Caco-2 (cell line): ENCODE data around the gene ACHE. TPM values are rescaled to one million over a fixed set of nuclear protein-coding genes. Genes with fewer than 3 reads are reported as not detected.

ENCODE experiments used
- BruUV-seq: library from RNA; stranded (reverse); fragments of 400-500 nt; replicated peaks from 2 replicates; lab custom pipeline; 2021; lab: Mats Ljungman, UMichigan
- CTCF ChIA-PET: fragments of 300-600 bp; sonication (Branson Sonifier 250); formaldehyde crosslinking; loops from one replicate; lab custom pipeline; 2022; ENCODE audit warnings: antibody characterized with exemption; lab: Charles Lee
- POLR2A ChIA-PET: fragments of 300-600 bp; sonication (Branson Sonifier 250); formaldehyde crosslinking; loops from one replicate; lab custom pipeline; 2022; ENCODE audit warnings: antibody characterized with exemption; lab: Charles Lee
- DNase-seq, 2 experiments: peaks; one replicate each; pipeline versions ENCODE4 v3.0.0 to v3.0.0-alpha.2; 2020 to 2022
- H3K27me3 ChIP-seq: replicated peaks from 2 replicates; pipeline ENCODE4 v1.6.0; 2011; ENCODE audit warnings: low read length; ENCODE audit not compliant: control insufficient read depth, insufficient read depth
- H3K36me3 ChIP-seq: 2 replicates; pipeline ENCODE4 v1.5.1; 2011; ENCODE audit warnings: low read length; ENCODE audit not compliant: control insufficient read depth, insufficient read depth
- H3K4me1 ChIP-seq: fragments of 250-450 bp; sonication (Bioruptor Pico); 2 replicates; pipeline ENCODE4 v1.5.1; 2020; ENCODE audit warnings: mild to moderate bottlenecking
- H3K4me3 ChIP-seq: 2 replicates; pipeline ENCODE4 v1.5.1; 2011; ENCODE audit warnings: low read depth, mild to moderate bottlenecking, control low read depth, low read length
- H3K9me3 ChIP-seq: fragments of 250-450 bp; sonication (Bioruptor Pico); 2 replicates; pipeline ENCODE4 v1.5.1; 2020; ENCODE audit warnings: mild to moderate bottlenecking, moderate library complexity
- H3K27ac Mint-ChIP-seq: one replicate; pipeline ENCODE4 v1.8.0; 2022; ENCODE audit warnings: mixed read lengths; ENCODE audit not compliant: unreplicated experiment
- H3K27me3 Mint-ChIP-seq: one replicate; pipeline ENCODE4 v1.8.0; 2022; ENCODE audit warnings: mixed read lengths; ENCODE audit not compliant: insufficient read depth, unreplicated experiment
- H3K36me3 Mint-ChIP-seq: one replicate; pipeline ENCODE4 v1.8.0; 2022; ENCODE audit warnings: mild to moderate bottlenecking, mixed read lengths; ENCODE audit not compliant: insufficient read depth, unreplicated experiment
- H3K4me1 Mint-ChIP-seq: one replicate; pipeline ENCODE4 v1.8.0; 2022; ENCODE audit warnings: low read depth, mixed read lengths; ENCODE audit not compliant: unreplicated experiment
- H3K4me3 Mint-ChIP-seq: one replicate; pipeline ENCODE4 v1.8.0; 2022; ENCODE audit warnings: mild to moderate bottlenecking, moderate library complexity, mixed read lengths; ENCODE audit not compliant: unreplicated experiment
- H3K9me3 Mint-ChIP-seq: one replicate; pipeline ENCODE4 v1.8.0; 2022; ENCODE audit warnings: mixed read lengths; ENCODE audit not compliant: unreplicated experiment
- CTCF ChIP-seq, 2 experiments: fragments of 200-600 bp in 1 of 2; IDR thresholded peaks; 1 replicate in 1 of 2; 2 replicates in 1 of 2; pipeline versions ENCODE4 v1.5.1 to v1.8.0; 2011 to 2022; ENCODE audit warnings: antibody characterized with exemption in 1 of 2, control low read depth in 1 of 2, inconsistent platforms in 1 of 2, low read depth in 1 of 2, low read length in 1 of 2, mild to moderate bottlenecking in 1 of 2, moderate library complexity in 1 of 2; ENCODE audit not compliant: insufficient read depth in 1 of 2, severe bottlenecking in 1 of 2, unreplicated experiment in 1 of 2
- intact Hi-C: fragments of 100-400 bp; cut with micrococcal nuclease; formaldehyde crosslinking; loops from one replicate; pipeline ENCODE4 v1.10.0; 2022; ENCODE audit not compliant: unreplicated experiment
- microRNA-seq: library from miRNA; unstranded; fragments of <30 nt; microRNA quantifications from one replicate; pipeline ENCODE4 v1.2.0, GENCODE V29; 2022
- total RNA-seq: library from RNA; stranded (reverse); gene quantifications from 2 replicates; pipeline ENCODE4 v1.2.3, GENCODE V29; 2022

ACHE gene
- total RNA-seq, 1 experiment from 2014 or later = 19.0 TPM

GRCh38 chr7:100840470-100841100 is 55.1 kb downstream of the ACHE start:
- TF ChIP-seq CTCF (IDR thresholded peaks at IDR 0.05; ENCODE audit: insufficient read depth in 1 of 2, low read depth in 1 of 2, low read length in 1 of 2, severe bottlenecking in 1 of 2, unreplicated experiment in 1 of 2) = no peak
- no peak overlapping the region for H3K4me3 Mint-ChIP-seq
- no peak for DNase-seq
- ChIA-PET POLR2A (no interaction called here), CTCF (interaction anchor here (0.7 kb wide), 1 partner anchor 1563 kb away, joined by 4 read pairs; no protein-coding TSS in a partner anchor)
- intact Hi-C loops = no loop called here
- no peaks in the 10 kb centered on the region for H3K27me3 Mint-ChIP-seq
- H3K4me1 Mint-ChIP-seq = peaks cover 20% of the 10 kb centered on the region
- no peaks in the 10 kb centered on the region for H3K9me3 ChIP-seq
- peaks cover 10% of the 10 kb centered on the region for H3K4me1 ChIP-seq
- H3K27ac Mint-ChIP-seq = no peak overlapping the region
- no peaks in the 10 kb centered on the region for H3K27me3 ChIP-seq
- peaks cover 5% of the 10 kb centered on the region for H3K36me3 Mint-ChIP-seq
- H3K4me3 ChIP-seq = no peak overlapping the region
- H3K9me3 Mint-ChIP-seq = no peaks in the 10 kb centered on the region
- H3K36me3 ChIP-seq = no peaks in the 10 kb centered on the region
- no TSS peak for BruUV-seq

Small RNA genes within 50 kb of the gene (microRNA-seq; reads per million reads assigned to microRNA genes)
- not detected for gene MIR6875

Other genes with a start within 250 kb of the ACHE start
- not detected in 2 replicates for gene ACTL6B, start 239.4 kb downstream of the ACHE start, total RNA-seq
- gene GNB2, start 222.1 kb downstream of the ACHE start, total RNA-seq = 200 and 216 TPM in 2 replicates
- gene GIGYF1, start 201.6 kb downstream of the ACHE start, total RNA-seq = 53.1 and 54.9 TPM in 2 replicates
- 65.7 and 66.9 TPM in 2 replicates for gene POP7, start 189.8 kb downstream of the ACHE start, total RNA-seq
- 0.72 and 1.1 TPM in 2 replicates for gene EPO, start 175.4 kb downstream of the ACHE start, total RNA-seq
- gene ZAN, start 162.3 kb downstream of the ACHE start, total RNA-seq = not detected in 2 replicates
- 112 and 117 TPM in 2 replicates for gene EPHB4, start 68.4 kb downstream of the ACHE start, total RNA-seq
- gene SLC12A9, start 43.2 kb downstream of the ACHE start, total RNA-seq = 59.0 and 60.7 TPM in 2 replicates
- 66.6 and 75.5 TPM in 2 replicates for gene TRIP6, start 28.5 kb downstream of the ACHE start, total RNA-seq
- gene SRRT, start 20.8 kb downstream of the ACHE start, total RNA-seq = 211 and 243 TPM in 2 replicates
- gene UFSP1, start 6.2 kb downstream of the ACHE start, total RNA-seq = 4.6 and 5.3 TPM in 2 replicates
- gene MUC3A, start 53.6 kb upstream of the ACHE start, total RNA-seq = 25.1 and 27.0 TPM in 2 replicates
- 0.16 and 0.49 TPM in 2 replicates for gene MUC12, start 73.7 kb upstream of the ACHE start, total RNA-seq
- gene MUC17, start 124.2 kb upstream of the ACHE start, total RNA-seq = 0.09 and 0.21 TPM in 2 replicates
- gene TRIM56, start 189.6 kb upstream of the ACHE start, total RNA-seq = 30.3 and 33.4 TPM in 2 replicates
- gene SERPINE1, start 231.2 kb upstream of the ACHE start, total RNA-seq = 0.09 and 0.25 TPM in 2 replicates